ENCODE measurements around the gene NUP35.

Gene NUP35

DNA sequence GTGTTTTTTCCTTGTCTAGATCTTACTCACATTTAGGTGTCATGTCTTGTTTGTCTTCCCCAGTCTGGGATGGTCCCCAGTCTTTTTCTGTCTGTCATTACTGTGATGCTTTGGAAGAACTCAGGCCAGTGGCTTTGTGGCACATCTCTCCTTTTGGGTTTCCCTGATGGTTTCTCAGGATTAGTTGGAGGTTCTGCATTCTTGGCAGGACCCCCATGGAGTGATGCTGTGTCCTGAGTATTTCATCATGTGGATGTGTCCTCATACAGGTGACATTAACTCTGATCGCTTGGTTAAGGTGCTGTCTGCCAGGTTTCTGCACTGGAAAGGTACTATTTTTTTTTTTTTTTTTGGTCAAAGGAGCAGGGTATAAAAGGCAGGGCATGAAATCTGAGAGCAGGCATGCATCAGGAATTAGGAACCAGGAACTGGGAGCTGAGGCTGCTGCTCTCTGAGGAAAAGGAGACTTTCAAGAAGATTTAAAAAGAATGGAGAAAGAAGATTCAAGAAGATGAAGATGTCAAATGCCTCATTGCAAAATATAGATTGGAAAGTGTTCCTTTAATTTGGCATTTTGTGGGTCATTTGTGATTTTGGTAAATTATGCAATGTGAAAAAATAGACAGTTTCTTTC is 85.3 kb downstream of the NUP35 start:
- DNase-seq = no peak
